Neural cell (in vitro differentiated cells): ENCODE data around the gene C1QTNF3. TPM values are rescaled to one million over a fixed set of nuclear protein-coding genes. Genes with fewer than 3 reads are reported as not detected.

ENCODE experiments used
- H2AFZ ChIP-seq: fragments of 200-600, 300-800 bp; sonication (generic), shearing (Covaris generic); 2 replicates; pipeline ENCODE4 v1.6.0; 2014; ENCODE audit warnings: low read depth, mild to moderate bottlenecking, antibody characterized with exemption, low read length, moderate library complexity
- H3F3A ChIP-seq: fragments of 200-600 bp; shearing (Covaris generic); 2 replicates; pipeline ENCODE4 v1.6.1; 2016; ENCODE audit warnings: mild to moderate bottlenecking, moderate library complexity, mixed read lengths, antibody characterized with exemption, low read length; ENCODE audit not compliant: insufficient read depth, poor library complexity, severe bottlenecking
- H3K27ac ChIP-seq: fragments of 200-600, 300-800 bp; sonication (generic), shearing (Covaris generic); 2 replicates; pipeline ENCODE4 v1.5.1; 2014; ENCODE audit warnings: mild to moderate bottlenecking, low read length, moderate library complexity
- H3K27me3 ChIP-seq: fragments of 300-800, 200-600 bp; sonication (generic), shearing (Covaris generic); 2 replicates; pipeline ENCODE4 v1.6.0; 2014; ENCODE audit warnings: mild to moderate bottlenecking, low read depth, low read length, moderate library complexity; ENCODE audit not compliant: insufficient read depth
- H3K36me3 ChIP-seq: fragments of 300-800, 200-600 bp; sonication (generic), shearing (Covaris generic); 2 replicates; pipeline ENCODE4 v1.5.1; 2014; ENCODE audit warnings: mild to moderate bottlenecking, antibody characterized with exemption, low read length, moderate library complexity; ENCODE audit not compliant: insufficient read depth
- H3K4me2 ChIP-seq: fragments of 300-800, 200-600 bp; sonication (generic), shearing (Covaris generic); 2 replicates; pipeline ENCODE4 v1.6.0; 2014; ENCODE audit warnings: mild to moderate bottlenecking, low read length
- H3K4me3 ChIP-seq: fragments of 300-800, 200-600 bp; sonication (generic), shearing (Covaris generic); 2 replicates; pipeline ENCODE4 v1.5.1; 2014; ENCODE audit warnings: mild to moderate bottlenecking, low read length, moderate library complexity
- H3K79me2 ChIP-seq: fragments of 200-600 bp; shearing (Covaris generic); replicated peaks from 2 replicates; pipeline ENCODE4 v1.6.0; 2014; ENCODE audit warnings: mild to moderate bottlenecking, low read length, moderate library complexity; ENCODE audit not compliant: insufficient read depth
- H3K9ac ChIP-seq: fragments of 300-800, 200-600 bp; sonication (generic), shearing (Covaris generic); 2 replicates; pipeline ENCODE4 v1.6.1; 2016; ENCODE audit warnings: mild to moderate bottlenecking, low read length, mixed read lengths
- H3K9me2 ChIP-seq: fragments of 200-600 bp; shearing (Covaris generic); 2 replicates; pipeline ENCODE4 v1.6.1; 2016; ENCODE audit warnings: mild to moderate bottlenecking, low read length, mixed read lengths; ENCODE audit not compliant: insufficient read depth
- H3K9me3 ChIP-seq: fragments of 200-600, 300-800 bp; sonication (generic), shearing (Covaris generic); 2 replicates; pipeline ENCODE4 v1.6.1; 2016; ENCODE audit warnings: mild to moderate bottlenecking, mixed run types, low read length, moderate library complexity, mixed read lengths
- H4K20me1 ChIP-seq: fragments of 200-600 bp; shearing (Covaris generic); 2 replicates; pipeline ENCODE4 v1.6.1; 2016; ENCODE audit warnings: mild to moderate bottlenecking, mixed run types; ENCODE audit not compliant: insufficient read depth
- EZH2 ChIP-seq: fragments of 200-600, 300-800 bp; shearing (Covaris generic), sonication (generic); IDR thresholded peaks from 2 replicates; pipeline ENCODE4 v1.6.1; 2014; ENCODE audit warnings: antibody characterized with exemption, low read length, borderline replicate concordance, mild to moderate bottlenecking; ENCODE audit not compliant: insufficient read depth, poor library complexity, severe bottlenecking
- RAD21 ChIP-seq: fragments of 450-650 bp; conservative IDR thresholded peaks from 2 replicates; pipeline ENCODE4 v1.6.1; 2014; ENCODE audit warnings: antibody characterized with exemption, mild to moderate bottlenecking, moderate library complexity
- REST ChIP-seq: IDR thresholded peaks from 2 replicates; pipeline ENCODE4 v1.6.1; 2012; ENCODE audit warnings: borderline replicate concordance
- polyA plus RNA-seq: library from polyadenylated mRNA; depleted of rRNA; stranded (reverse); fragments of >200 nt; gene quantifications from 2 replicates; pipeline ENCODE4 v1.2.3, GENCODE V29; 2014
- small RNA-seq, 3 experiments: library from RNA; depleted of rRNA; stranded (forward); fragments of <200 nt; gene quantifications; one replicate each; pipeline ENCODE3, GENCODE V24; 2012

The C1QTNF3 gene
- polyA plus RNA-seq, 1 donor from 2014 or later = 33.1 TPM

GRCh38 chr5:33969572-33970452 is 73.2 kb downstream of the C1QTNF3 start:
- H3K79me2 ChIP-seq = no peaks in the 10 kb centered on the region
- no peak overlapping the region for H3K4me3 ChIP-seq
- no peaks in the 10 kb centered on the region for H3K36me3 ChIP-seq
- no peak overlapping the region for H3K27ac ChIP-seq
- TF ChIP-seq EZH2 = no peak
- no peak for TF ChIP-seq REST
- peak; percentile 38 for TF ChIP-seq RAD21
- H3K9me2 ChIP-seq = no peaks in the 10 kb centered on the region
- H3K27me3 ChIP-seq = no peaks in the 10 kb centered on the region
- H4K20me1 ChIP-seq = no peaks in the 10 kb centered on the region
- H2AFZ ChIP-seq = no peak overlapping the region
- no peak overlapping the region for H3K4me2 ChIP-seq
- H3K9me3 ChIP-seq = no peaks in the 10 kb centered on the region
- no peaks in the 10 kb centered on the region for H3F3A ChIP-seq
- H3K9ac ChIP-seq = no peak overlapping the region

GRCh38 chr5:33968211-33969005 is 74.6 kb downstream of the C1QTNF3 start:
- TF ChIP-seq REST (no peak), EZH2 (no peak)
- H3F3A ChIP-seq = no peaks in the 10 kb centered on the region
- H3K9me2 ChIP-seq = no peaks in the 10 kb centered on the region
- no peak overlapping the region for H3K27ac ChIP-seq
- no peak overlapping the region for H2AFZ ChIP-seq
- H3K9ac ChIP-seq = no peak overlapping the region
- H3K79me2 ChIP-seq = no peaks in the 10 kb centered on the region
- H3K27me3 ChIP-seq = no peaks in the 10 kb centered on the region
- H3K4me2 ChIP-seq = no peak overlapping the region
- no peaks in the 10 kb centered on the region for H3K9me3 ChIP-seq
- no peaks in the 10 kb centered on the region for H3K36me3 ChIP-seq
- H4K20me1 ChIP-seq = no peaks in the 10 kb centered on the region
- H3K4me3 ChIP-seq = no peak overlapping the region

Small RNA genes within 50 kb of the gene (small RNA-seq; reads per million reads assigned to genes)
- 0 reads per million in 3 experiments for gene AC139783.1

Other genes with a start within 250 kb of the C1QTNF3 start
- 0.07 and 0.08 TPM in 2 replicates for gene ADAMTS12, start 151.2 kb downstream of the C1QTNF3 start, polyA plus RNA-seq
- not detected in 2 replicates for gene RXFP3, start 106.8 kb downstream of the C1QTNF3 start, polyA plus RNA-seq
- 1.2 and 6.2 TPM in 2 replicates for gene SLC45A2, start 58.5 kb downstream of the C1QTNF3 start, polyA plus RNA-seq
- gene AMACR, start 35.2 kb downstream of the C1QTNF3 start, polyA plus RNA-seq = 19.4 and 28.5 TPM in 2 replicates